K562 (cell line): ENCODE results near the gene ANXA10. TPM values are rescaled to one million over a fixed set of nuclear protein-coding genes. Genes with fewer than 3 reads are reported as not detected.
"Not testable (repeated sequence)": the region's sequence is repeated elsewhere in the genome, so short reads cannot be mapped to it uniquely, and the experiment has no call there.

Experiments
- ATAC-seq: fragments of 200-7000 bp; cut with Tn5 transposase; 3 replicates; pipeline ENCODE4 v1.9.1; 2020; ENCODE audit warnings: moderate library complexity
- BruUV-seq: library from RNA; stranded (reverse); fragments of 400-500 nt; replicated peaks from 2 replicates; lab custom pipeline; 2021; lab: Mats Ljungman, UMichigan
- CTCF ChIA-PET: fragments of 300-600 bp; formaldehyde crosslinking; extraction: SDS; loops from one replicate; lab custom pipeline; 2021; ENCODE audit warnings: low intra/inter-chr PET ratio; lab: Yijun Ruan, JAX
- POLR2A ChIA-PET: fragments of 300-600, 350-650 bp; sonication (Branson Sonifier 250); formaldehyde crosslinking; extraction: SDS; loops from one replicate; lab custom pipeline; 2021; ENCODE audit warnings: antibody characterized with exemption, inconsistent platforms; lab: Yijun Ruan, JAX
- DNase-seq, 4 experiments: peaks; one replicate each; pipeline versions ENCODE4 v3.0.0 to v3.0.0-alpha.2; 2011 to 2018; ENCODE audit warnings: low spot score in 3 of 4, mixed read lengths in 3 of 4; ENCODE audit errors: extremely low read depth in 1 of 4
- FAIRE-seq: peaks from 2 replicates; lab custom pipeline; 2011; peaks lifted over from hg19 to GRCh38; lab: Jason Lieb, UNC
- H2AFZ ChIP-seq: 2 replicates; pipeline ENCODE4 v1.6.0; 2011; ENCODE audit warnings: low read depth, low read length, control low read depth, inconsistent platforms
- H3K27ac ChIP-seq: fragments of 200-600 bp; 3 replicates; pipeline ENCODE4 v1.8.0; 2011; ENCODE audit warnings: low read depth, mild to moderate bottlenecking, control low read depth, inconsistent platforms, low read length, moderate library complexity, mixed read lengths; ENCODE audit errors: extremely low read depth
- H3K27me3 ChIP-seq, 2 experiments: fragments of 300-600 bp in 1 of 2; 2 replicates in 1 of 2; 3 replicates in 1 of 2; pipeline versions ENCODE4 v1.6.0 to v1.8.0; 2011; ENCODE audit warnings: inconsistent platforms in 2 of 2, low read length in 2 of 2, mild to moderate bottlenecking in 1 of 2, mixed read lengths in 1 of 2, moderate library complexity in 1 of 2; ENCODE audit not compliant: control insufficient read depth in 2 of 2, insufficient read depth in 2 of 2
- H3K36me3 ChIP-seq: fragments of 300-600 bp; 3 replicates; pipeline ENCODE4 v1.8.0; 2011; ENCODE audit warnings: mild to moderate bottlenecking, low read length, inconsistent platforms; ENCODE audit not compliant: control insufficient read depth, insufficient read depth
- H3K4me1 ChIP-seq, 2 experiments: fragments of 200-600 bp in 1 of 2; replicated peaks in 1 of 2; 2 replicates in 1 of 2; 3 replicates in 1 of 2; pipeline versions ENCODE4 v1.5.1 to v1.8.0; 2011; ENCODE audit warnings: inconsistent platforms in 2 of 2, low read length in 2 of 2, mild to moderate bottlenecking in 1 of 2, mixed read lengths in 1 of 2, moderate library complexity in 1 of 2; ENCODE audit not compliant: control insufficient read depth in 2 of 2, insufficient read depth in 2 of 2
- H3K4me2 ChIP-seq: 2 replicates; pipeline ENCODE4 v1.6.1; 2011; ENCODE audit warnings: low read length, control low read depth, inconsistent platforms, mixed read lengths; ENCODE audit not compliant: insufficient read depth
- H3K4me3 ChIP-seq: fragments of 200-600 bp; sonication (generic), shearing (Covaris generic); 2 replicates; pipeline ENCODE4 v1.5.1; 2016; ENCODE audit warnings: control low read depth, inconsistent platforms
- H3K79me2 ChIP-seq: fragments of 200-600 bp; 3 replicates; pipeline ENCODE4 v1.8.0; 2011; ENCODE audit warnings: low read length, inconsistent platforms; ENCODE audit not compliant: control insufficient read depth, insufficient read depth
- H3K9ac ChIP-seq, 2 experiments: 2 replicates each; pipeline versions ENCODE4 v1.6.0 to v1.6.1; 2011; ENCODE audit warnings: low read depth in 2 of 2, low read length in 2 of 2, control low read depth in 1 of 2, inconsistent platforms in 1 of 2, mild to moderate bottlenecking in 1 of 2, mixed read lengths in 1 of 2; ENCODE audit not compliant: insufficient read depth in 1 of 2
- H3K9me1 ChIP-seq: one replicate; pipeline ENCODE4 v1.6.0; 2011; ENCODE audit warnings: inconsistent platforms, mild to moderate bottlenecking, low read length, moderate library complexity; ENCODE audit not compliant: control insufficient read depth, insufficient read depth
- H3K9me3 ChIP-seq: replicated peaks from 2 replicates; pipeline ENCODE4 v1.5.1; 2011; ENCODE audit warnings: low read depth, low read length, inconsistent platforms; ENCODE audit not compliant: control insufficient read depth, insufficient read depth
- H4K20me1 ChIP-seq: replicated peaks from 2 replicates; pipeline ENCODE4 v1.6.1; 2011; ENCODE audit warnings: low read length, inconsistent platforms, mixed read lengths; ENCODE audit not compliant: control insufficient read depth, insufficient read depth
- SAFB2 ChIP-seq: fragments of 200-400 bp; formaldehyde crosslinking; IDR thresholded peaks from 2 replicates; pipeline ENCODE4 v1.6.1; 2018; ENCODE audit warnings: borderline replicate concordance, low read length, low read depth, moderate library complexity; ENCODE audit not compliant: severe bottlenecking
- SMAD3 ChIP-seq: fragments of 450-650 bp; formaldehyde crosslinking; conservative IDR thresholded peaks from 2 replicates; pipeline ENCODE4 v1.4.0; 2020; ENCODE audit warnings: mild to moderate bottlenecking
- STAT5A ChIP-seq: IDR thresholded peaks from 2 replicates; pipeline ENCODE4 v1.6.1; 2012; ENCODE audit warnings: low read length, inconsistent platforms, borderline replicate concordance
- ZBTB7A ChIP-seq: IDR thresholded peaks from 2 replicates; pipeline ENCODE4 v1.6.1; 2011; ENCODE audit warnings: low read depth, mild to moderate bottlenecking, low read length, moderate library complexity, borderline replicate concordance; ENCODE audit not compliant: control insufficient read depth
- WGBS: fragments of 100-300 bp; shearing (Covaris generic); methylation state at CpG from one replicate; pipeline ENCODE4 v1.1.6; 2016; ENCODE audit warnings: low coverage, mixed read lengths; ENCODE audit not compliant: insufficient coverage; ENCODE audit errors: missing lambda C conversion rate; 5-methylcytosine and 5-hydroxymethylcytosine counted together
- in situ Hi-C: fragments of 300-500 bp; cut with MboI; formaldehyde crosslinking; loops from 4 replicates; pipeline ENCODE4 v1.15.0; 2018; ENCODE audit warnings: inconsistent platforms, mixed read lengths
- intact Hi-C: fragments of 100-400 bp; cut with micrococcal nuclease; formaldehyde crosslinking; loops from 2 replicates; pipeline ENCODE4 v1.14.2; 2022
- polyA plus RNA-seq, 8 experiments: library from polyadenylated mRNA; depleted of rRNA in 4 of 8; stranded (reverse) in 5 of 8; unstranded in 3 of 8; fragments of >200 nt; fragmentation: Nextera tagmentation in 2 of 8; fragmentation: Illumina TruSeq in 1 of 8; extraction: Ambion mirVana in 2 of 8; extraction: Trizol in 1 of 8; gene quantifications; 2 replicates each; pipeline versions ENCODE4 v1.2.1 to v1.2.3, GENCODE V29; 2011 to 2014; ENCODE audit warnings: inconsistent platforms in 1 of 8, missing spikeins in 1 of 8
- total RNA-seq, 7 experiments: library from RNA; depleted of rRNA in 6 of 7; stranded (reverse); fragments of >200 nt in 6 of 7; fragmentation: Illumina TruSeq in 2 of 7; extraction: Trizol in 2 of 7; gene quantifications; 2 replicates each; pipeline versions ENCODE4 v1.2.1 to v1.2.3, GENCODE V29; 2011 to 2021; ENCODE audit warnings: low replicate concordance in 1 of 7
- TF ChIP-seq, protein P1 (sequence below), 3 experiments: fragments of 200-800 bp in 1 of 3; sonication (Bioruptor generic) in 1 of 3; sonication (generic) in 1 of 3; formaldehyde crosslinking in 1 of 3; IDR thresholded peaks; 2 replicates each; pipeline versions ENCODE4 v1.6.1 to v1.8.0; 2016 to 2022; ENCODE audit warnings: mild to moderate bottlenecking in 2 of 3, missing compliant biosample characterization in 2 of 3, missing genetic modification characterization in 2 of 3, missing genetic modification reagents in 1 of 3

ANXA10 gene
- total and polyA plus RNA-seq, 9 of the 15 experiments (the other 6 are each of a cell fraction or from before 2014, with no cell fraction given) = not detected

DNA sequence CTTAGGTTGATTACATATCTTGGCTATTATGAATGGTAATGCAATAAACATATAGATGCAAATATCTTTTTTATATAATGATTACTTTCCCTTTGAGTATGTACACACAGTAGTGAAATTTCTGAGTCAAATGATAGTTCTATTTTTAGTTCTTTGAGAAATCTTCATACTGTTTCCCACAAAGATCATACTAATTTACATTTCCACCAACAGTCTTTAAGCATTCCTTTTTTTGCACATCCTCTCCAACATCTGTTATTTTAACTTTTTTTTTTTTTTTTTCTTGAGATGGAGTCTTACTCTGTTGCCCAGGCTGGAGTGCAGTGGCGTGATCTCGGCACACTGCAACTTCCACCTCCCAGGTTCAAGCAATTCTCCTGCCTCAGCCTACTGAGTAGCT lies 45.4 kb downstream of the ANXA10 start:
- POLR2A ChIA-PET = not testable (repeated sequence)

GRCh38 chr4:168138143-168138542 lies 45.8 kb downstream of the ANXA10 start:
- Histone ChIP-seq H3K27me3 (no peaks in the 10 kb centered on the region), H3K27ac (no peak overlapping the region), H3K4me3 (no peak overlapping the region), H3K36me3 (no peaks in the 10 kb centered on the region), H3K79me2 (no peaks in the 10 kb centered on the region), H3K9me3 (0 out of 2 replicates have a peak, but pooled peaks cover 2% of the 10 kb centered on the region), H3K4me2 (no peak overlapping the region), H3K4me1 (no peaks in the 10 kb centered on the region), H2AFZ (no peak overlapping the region), H3K9ac (no peak overlapping the region), H3K9me1 (no peaks in the 10 kb centered on the region), H4K20me1 (no peaks in the 10 kb centered on the region)
- no peak for ATAC-seq
- ChIA-PET POLR2A (no interaction called here), CTCF (no interaction called here)
- intact Hi-C loops (no loop called here), in situ Hi-C loops (no loop called here)
- 0% methylated on average over 3 of the region's 3 CpGs for WGBS
- FAIRE-seq = no peak
- TF ChIP-seq SAFB2 (no peak), STAT5A (no peak), SMAD3 (CRISPR knock-in tag) (no peak), ZBTB7A (no peak)
- TF ChIP-seq, protein P1, sequence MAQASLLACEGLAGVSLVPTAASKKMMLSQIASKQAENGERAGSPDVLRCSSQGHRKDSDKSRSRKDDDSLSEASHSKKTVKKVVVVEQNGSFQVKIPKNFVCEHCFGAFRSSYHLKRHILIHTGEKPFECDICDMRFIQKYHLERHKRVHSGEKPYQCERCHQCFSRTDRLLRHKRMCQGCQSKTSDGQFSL (CRISPR knock-in tag; IDR thresholded peaks at IDR 0.05) = no peak
- TF ChIP-seq, protein P1 (tag; IDR thresholded peaks at IDR 0.05) = no peak
- no peak for DNase-seq
- no TSS peak for BruUV-seq

More for the DNA sequence above, 45.4 kb downstream of the ANXA10 start:
- no CpG with 5 or more reads among the region's 2 CpGs for WGBS
- H3K36me3 ChIP-seq, H3K27me3 ChIP-seq, CTCF ChIA-PET, H2AFZ ChIP-seq, H4K20me1 ChIP-seq, H3K4me2 ChIP-seq, H3K9me1 ChIP-seq, FAIRE-seq, H3K4me3 ChIP-seq, H3K9ac ChIP-seq, in situ Hi-C loops, intact Hi-C loops, ATAC-seq, H3K27ac ChIP-seq, H3K9me3 ChIP-seq, H3K4me1 ChIP-seq, BruUV-seq, H3K79me2 ChIP-seq, DNase-seq: not testable (repeated sequence)
